ENCODE results near the gene CHD3. TPM values are rescaled to one million over a fixed set of nuclear protein-coding genes. Genes with fewer than 3 reads are reported as not detected.

Gene CHD3
- total and polyA plus RNA-seq, 2 donors from 2014 or later: 41.5 to 94.6 TPM

DNA sequence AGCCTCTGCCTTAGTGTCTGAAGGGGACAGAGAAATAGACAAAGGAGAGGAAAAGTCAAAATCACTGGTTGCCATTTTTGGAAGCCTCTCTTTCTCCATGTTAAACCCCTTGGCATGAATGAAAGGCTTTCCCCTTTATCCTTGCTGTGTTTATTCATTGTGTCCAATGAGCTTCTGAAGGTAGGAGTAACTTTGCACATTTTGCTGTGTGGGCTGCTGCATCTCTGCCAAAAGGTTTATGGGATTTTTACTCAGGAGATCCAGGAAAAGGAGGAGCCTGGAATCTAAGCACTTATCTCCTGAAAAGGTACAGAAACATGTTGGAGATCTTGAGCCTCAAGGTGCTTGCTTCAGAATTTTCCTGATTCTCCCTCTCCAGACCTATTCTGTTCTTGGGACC lies 47.3 kb downstream of the CHD3 start:
- peaks cover 8 to 23% (median 16%) of the 10 kb centered on the region in 3 donors for H3K36me3 ChIP-seq (ENCODE audit: control insufficient read depth in 2 of 3, insufficient read depth in 3 of 3, low read length in 3 of 3)
- H3K9me3 ChIP-seq (ENCODE audit: control insufficient read depth in 2 of 3, insufficient read depth in 1 of 3, low read length in 3 of 3): no peaks in the 10 kb centered on the region
- no peak overlapping the region for H3K9ac ChIP-seq (ENCODE audit: low read length in 3 of 3)
- DNase-seq (no peak), FAIRE-seq (no peak)
- TF ChIP-seq, protein P1, sequence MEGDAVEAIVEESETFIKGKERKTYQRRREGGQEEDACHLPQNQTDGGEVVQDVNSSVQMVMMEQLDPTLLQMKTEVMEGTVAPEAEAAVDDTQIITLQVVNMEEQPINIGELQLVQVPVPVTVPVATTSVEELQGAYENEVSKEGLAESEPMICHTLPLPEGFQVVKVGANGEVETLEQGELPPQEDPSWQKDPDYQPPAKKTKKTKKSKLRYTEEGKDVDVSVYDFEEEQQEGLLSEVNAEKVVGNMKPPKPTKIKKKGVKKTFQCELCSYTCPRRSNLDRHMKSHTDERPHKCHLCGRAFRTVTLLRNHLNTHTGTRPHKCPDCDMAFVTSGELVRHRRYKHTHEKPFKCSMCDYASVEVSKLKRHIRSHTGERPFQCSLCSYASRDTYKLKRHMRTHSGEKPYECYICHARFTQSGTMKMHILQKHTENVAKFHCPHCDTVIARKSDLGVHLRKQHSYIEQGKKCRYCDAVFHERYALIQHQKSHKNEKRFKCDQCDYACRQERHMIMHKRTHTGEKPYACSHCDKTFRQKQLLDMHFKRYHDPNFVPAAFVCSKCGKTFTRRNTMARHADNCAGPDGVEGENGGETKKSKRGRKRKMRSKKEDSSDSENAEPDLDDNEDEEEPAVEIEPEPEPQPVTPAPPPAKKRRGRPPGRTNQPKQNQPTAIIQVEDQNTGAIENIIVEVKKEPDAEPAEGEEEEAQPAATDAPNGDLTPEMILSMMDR (IDR thresholded peaks at IDR 0.05; ENCODE audit: borderline replicate concordance, extremely low read depth, insufficient read depth): no peak
- H3K27me3 ChIP-seq (ENCODE audit: control insufficient read depth, insufficient read depth, low read length): no peaks in the 10 kb centered on the region
- intact Hi-C loops (cut with DNase I): no loop called here
- H3K27ac ChIP-seq (ENCODE audit: low read depth in 2 of 2, low read length in 2 of 2): no peak overlapping the region
- no peak overlapping the region for H3K4me3 ChIP-seq (ENCODE audit: low read length in 3 of 3)
- H3K4me1 ChIP-seq (ENCODE audit: control insufficient read depth in 2 of 3, insufficient read depth in 2 of 3, low read depth in 1 of 3, low read length in 3 of 3): peaks cover 0 to 18% (median 7%) of the 10 kb centered on the region in 3 donors

DNA sequence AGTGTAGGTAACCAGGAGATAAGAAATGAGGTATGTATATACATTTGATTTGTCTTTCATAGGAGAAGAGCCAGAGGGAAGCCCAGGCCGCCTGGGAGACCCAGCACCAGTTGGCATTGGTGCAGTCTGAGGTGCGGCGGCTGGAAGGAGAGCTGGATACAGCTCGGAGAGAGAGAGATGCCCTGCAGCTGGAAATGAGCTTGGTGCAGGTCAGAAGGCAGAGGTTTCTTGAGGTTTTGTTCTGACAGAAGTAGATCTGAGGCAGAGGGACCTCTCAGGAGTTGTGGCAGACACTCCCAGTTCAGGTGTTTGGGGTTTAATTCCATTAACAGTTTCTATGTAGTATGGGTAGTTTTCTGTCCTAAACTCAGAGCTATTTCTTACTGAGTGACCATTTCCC lies 51.4 kb downstream of the CHD3 start:
- no peaks in the 10 kb centered on the region for H3K27me3 ChIP-seq (ENCODE audit: control insufficient read depth, insufficient read depth, low read length)
- DNase-seq (peak in 1 of 5 donors; percentile 15), FAIRE-seq (no peak)
- H3K4me3 ChIP-seq (ENCODE audit: low read length in 3 of 3): no peak overlapping the region
- H3K9ac ChIP-seq (ENCODE audit: low read length in 3 of 3): no peak overlapping the region
- no peak overlapping the region for H3K27ac ChIP-seq (ENCODE audit: low read depth in 2 of 2, low read length in 2 of 2)
- H3K36me3 ChIP-seq (ENCODE audit: control insufficient read depth in 2 of 3, insufficient read depth in 3 of 3, low read length in 3 of 3): peaks cover 13 to 44% (median 34%) of the 10 kb centered on the region in 3 donors
- TF ChIP-seq, protein P1 (IDR thresholded peaks at IDR 0.05; ENCODE audit: borderline replicate concordance, extremely low read depth, insufficient read depth): no peak
- no peaks in the 10 kb centered on the region for H3K9me3 ChIP-seq (ENCODE audit: control insufficient read depth in 2 of 3, insufficient read depth in 1 of 3, low read length in 3 of 3)
- no peaks in the 10 kb centered on the region for H3K4me1 ChIP-seq (ENCODE audit: control insufficient read depth in 2 of 3, insufficient read depth in 2 of 3, low read depth in 1 of 3, low read length in 3 of 3)
- intact Hi-C loops (cut with DNase I): no loop called here

DNA sequence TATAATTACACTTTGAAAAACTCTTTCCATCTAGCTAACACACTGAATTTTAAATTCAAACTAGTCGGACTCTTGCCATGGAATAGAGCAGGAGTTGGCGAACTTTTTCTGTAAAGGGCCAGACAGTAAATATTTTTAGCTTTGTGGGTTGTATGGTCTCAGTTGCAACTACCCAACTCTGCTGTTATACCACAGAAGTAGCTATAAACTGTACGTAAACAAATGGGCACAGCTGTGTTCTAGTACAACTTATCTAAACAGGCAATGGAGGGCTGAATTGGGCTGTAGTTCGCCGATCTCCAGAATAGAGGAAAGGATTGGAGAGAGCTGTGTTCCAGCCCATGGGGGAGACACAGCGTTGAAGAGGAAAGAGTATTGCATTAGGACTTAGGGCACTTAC lies 52.2 kb downstream of the CHD3 start:
- Histone ChIP-seq H3K4me3 (ENCODE audit: low read length in 3 of 3) (no peak overlapping the region), H3K27ac (ENCODE audit: low read depth in 2 of 2, low read length in 2 of 2) (no peak overlapping the region), H3K9me3 (ENCODE audit: control insufficient read depth in 2 of 3, insufficient read depth in 1 of 3, low read length in 3 of 3) (no peaks in the 10 kb centered on the region), H3K27me3 (ENCODE audit: control insufficient read depth, insufficient read depth, low read length) (no peaks in the 10 kb centered on the region), H3K36me3 (ENCODE audit: control insufficient read depth in 2 of 3, insufficient read depth in 3 of 3, low read length in 3 of 3) (peaks cover 11 to 45% (median 34%) of the 10 kb centered on the region in 3 donors), H3K4me1 (ENCODE audit: control insufficient read depth in 2 of 3, insufficient read depth in 2 of 3, low read depth in 1 of 3, low read length in 3 of 3) (no peaks in the 10 kb centered on the region), H3K9ac (ENCODE audit: low read length in 3 of 3) (no peak overlapping the region)
- no peak for DNase-seq
- FAIRE-seq: no peak
- intact Hi-C loops (cut with DNase I): no loop called here
- TF ChIP-seq, protein P1 (IDR thresholded peaks at IDR 0.05; ENCODE audit: borderline replicate concordance, extremely low read depth, insufficient read depth): no peak

DNA sequence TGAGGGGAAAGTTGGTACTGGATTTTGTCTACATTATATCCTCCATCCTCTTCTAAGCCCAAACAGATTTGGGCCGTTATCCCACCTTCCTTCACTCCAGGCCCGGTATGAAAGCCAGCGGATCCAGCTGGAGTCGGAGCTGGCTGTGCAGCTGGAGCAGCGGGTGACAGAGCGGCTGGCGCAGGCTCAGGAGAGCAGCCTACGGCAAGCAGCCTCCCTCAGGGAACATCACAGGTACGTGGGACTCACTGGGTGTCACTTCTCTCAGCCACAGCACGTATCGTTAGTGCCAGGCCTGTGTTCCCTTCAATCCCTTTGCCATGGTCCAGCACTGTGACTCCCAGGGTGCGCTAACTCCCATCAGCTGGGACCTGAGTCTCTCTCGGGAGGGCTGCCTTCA lies 54.7 kb downstream of the CHD3 start:
- no peak overlapping the region for H3K9ac ChIP-seq (ENCODE audit: low read length in 3 of 3)

More for the DNA sequence above, 54.7 kb downstream of the CHD3 start:
- no peak for FAIRE-seq
- no peak for DNase-seq
- Histone ChIP-seq H3K4me3 (ENCODE audit: low read length in 3 of 3) (no peak overlapping the region), H3K27ac (ENCODE audit: low read depth in 2 of 2, low read length in 2 of 2) (no peak overlapping the region), H3K9me3 (ENCODE audit: control insufficient read depth in 2 of 3, insufficient read depth in 1 of 3, low read length in 3 of 3) (no peaks in the 10 kb centered on the region), H3K36me3 (ENCODE audit: control insufficient read depth in 2 of 3, insufficient read depth in 3 of 3, low read length in 3 of 3) (peaks cover 14 to 55% (median 41%) of the 10 kb centered on the region in 3 donors), H3K27me3 (ENCODE audit: control insufficient read depth, insufficient read depth, low read length) (no peaks in the 10 kb centered on the region), H3K4me1 (ENCODE audit: control insufficient read depth in 2 of 3, insufficient read depth in 2 of 3, low read depth in 1 of 3, low read length in 3 of 3) (no peaks in the 10 kb centered on the region)
- TF ChIP-seq, protein P1 (IDR thresholded peaks at IDR 0.05; ENCODE audit: borderline replicate concordance, extremely low read depth, insufficient read depth): no peak
- intact Hi-C loops (cut with DNase I): no loop called here
